ENCODE results near the gene FGG. TPM values are rescaled to one million over a fixed set of nuclear protein-coding genes. Genes with fewer than 3 reads are reported as not detected.

The FGG gene
- total and polyA plus RNA-seq, 2 of the 13 experiments (the other 11 are each of a cell fraction or from before 2014, with no cell fraction given): 1,037 to 2,423 TPM

DNA sequence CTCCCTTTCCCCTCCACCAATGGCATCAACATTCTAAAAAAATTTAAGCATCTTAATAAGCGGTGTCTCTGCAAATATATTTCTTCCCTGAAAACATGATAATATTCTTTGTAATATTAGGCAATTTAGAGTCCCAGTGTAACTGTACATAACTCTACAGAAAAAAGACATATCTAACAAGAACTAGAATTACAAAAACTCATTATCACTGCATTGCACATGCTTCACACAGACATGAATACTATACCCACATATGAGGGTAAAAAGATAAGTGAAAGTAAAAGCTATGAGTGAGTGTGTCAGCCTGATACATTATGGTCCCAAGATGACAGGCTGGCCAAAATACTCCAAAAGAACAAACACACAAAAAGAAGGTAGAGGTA is 52.0 kb downstream of the FGG start (continued):
- TF ChIP-seq ZKSCAN8 (CRISPR knock-in tag; IDR thresholded peaks at IDR 0.05; ENCODE audit: borderline replicate concordance): no peak; the same call in 1 of the 2 replicates
- no peak for TF ChIP-seq GATAD1 (CRISPR knock-in tag; IDR thresholded peaks at IDR 0.05)
- no peak for TF ChIP-seq SMAD1 (CRISPR knock-in tag; IDR thresholded peaks at IDR 0.05; ENCODE audit: borderline replicate concordance, low read depth)
- TF ChIP-seq ZNF792 (CRISPR knock-in tag; IDR thresholded peaks at IDR 0.05): no peak
- no peak for TF ChIP-seq CBX5 (CRISPR knock-in tag; IDR thresholded peaks at IDR 0.05; ENCODE audit: borderline replicate concordance)
- TF ChIP-seq ZGPAT (CRISPR knock-in tag; IDR thresholded peaks at IDR 0.05): peak; percentile 3; the same call in 1 of the 2 replicates
- no peak for TF ChIP-seq RERE (CRISPR knock-in tag; IDR thresholded peaks at IDR 0.05; ENCODE audit: low read depth)
- no peak for TF ChIP-seq NFE2L2 (IDR thresholded peaks at IDR 0.05; ENCODE audit: low read length)
- TF ChIP-seq SOX5 (CRISPR knock-in tag; IDR thresholded peaks at IDR 0.05; ENCODE audit: borderline replicate concordance): no peak
- TF ChIP-seq ZBTB8A (CRISPR knock-in tag; IDR thresholded peaks at IDR 0.05; ENCODE audit: borderline replicate concordance, low read depth): no peak
- TF ChIP-seq ZNF687 (CRISPR knock-in tag; IDR thresholded peaks at IDR 0.05): no peak
- TF ChIP-seq, protein P1, sequence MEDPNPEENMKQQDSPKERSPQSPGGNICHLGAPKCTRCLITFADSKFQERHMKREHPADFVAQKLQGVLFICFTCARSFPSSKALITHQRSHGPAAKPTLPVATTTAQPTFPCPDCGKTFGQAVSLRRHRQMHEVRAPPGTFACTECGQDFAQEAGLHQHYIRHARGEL (CRISPR knock-in tag; IDR thresholded peaks at IDR 0.05): no peak
- no peak; the same call in 1 of the 2 replicates for TF ChIP-seq THAP11 (CRISPR knock-in tag; IDR thresholded peaks at IDR 0.05)
- TF ChIP-seq, protein P2, sequence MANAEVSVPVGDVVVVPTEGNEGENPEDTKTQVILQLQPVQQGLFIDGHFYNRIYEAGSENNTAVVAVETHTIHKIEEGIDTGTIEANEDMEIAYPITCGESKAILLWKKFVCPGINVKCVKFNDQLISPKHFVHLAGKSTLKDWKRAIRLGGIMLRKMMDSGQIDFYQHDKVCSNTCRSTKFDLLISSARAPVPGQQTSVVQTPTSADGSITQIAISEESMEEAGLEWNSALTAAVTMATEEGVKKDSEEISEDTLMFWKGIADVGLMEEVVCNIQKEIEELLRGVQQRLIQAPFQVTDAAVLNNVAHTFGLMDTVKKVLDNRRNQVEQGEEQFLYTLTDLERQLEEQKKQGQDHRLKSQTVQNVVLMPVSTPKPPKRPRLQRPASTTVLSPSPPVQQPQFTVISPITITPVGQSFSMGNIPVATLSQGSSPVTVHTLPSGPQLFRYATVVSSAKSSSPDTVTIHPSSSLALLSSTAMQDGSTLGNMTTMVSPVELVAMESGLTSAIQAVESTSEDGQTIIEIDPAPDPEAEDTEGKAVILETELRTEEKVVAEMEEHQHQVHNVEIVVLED (CRISPR knock-in tag; IDR thresholded peaks at IDR 0.05; ENCODE audit: borderline replicate concordance): no peak
- TF ChIP-seq ZBTB26 (CRISPR knock-in tag; IDR thresholded peaks at IDR 0.05; ENCODE audit: borderline replicate concordance): no peak
- no peak for TF ChIP-seq ZNF816 (CRISPR knock-in tag; IDR thresholded peaks at IDR 0.05; ENCODE audit: borderline replicate concordance)

All from HepG2 (cell line).